ENCODE results near the gene FHL1.

DNA sequence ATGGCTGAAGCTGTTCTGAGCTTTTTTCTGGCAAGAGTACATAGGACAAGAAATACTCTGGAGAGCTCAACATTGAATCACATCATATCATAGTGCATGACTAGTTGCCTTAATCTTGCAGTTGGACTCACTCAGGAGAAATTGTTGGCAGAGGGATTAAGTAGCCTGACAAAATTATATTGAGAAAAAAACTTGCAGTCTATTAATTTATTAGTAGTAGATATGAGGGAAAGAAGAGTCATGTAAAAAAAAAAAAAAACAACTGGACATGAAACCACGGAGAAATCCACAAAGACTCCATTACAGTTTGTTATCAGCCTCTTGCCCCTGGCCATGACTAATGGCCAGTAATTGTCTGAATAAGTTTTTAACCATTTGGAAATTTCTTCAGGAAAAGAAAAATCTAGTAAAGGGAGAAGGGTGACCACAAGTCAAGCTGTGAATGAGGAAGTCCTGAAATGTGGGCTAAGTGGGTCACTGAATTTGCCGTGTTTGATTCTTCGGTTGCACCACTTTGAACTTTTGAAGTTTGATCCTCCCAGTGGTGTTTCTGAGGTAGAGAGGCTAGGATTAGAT lies 45.6 kb downstream of the FHL1 start:
- TF ChIP-seq CTCF (IDR thresholded peaks at IDR 0.05) (no peak), EP300 (IDR thresholded peaks at IDR 0.05) (no peak), POLR2A (IDR thresholded peaks at IDR 0.05) (no peak), POLR2AphosphoS5 (IDR thresholded peaks at IDR 0.05) (peak in 1 of 4 donors; percentile 15)

Measured in sigmoid colon (tissue), 4 donors.